Dermis blood vessel endothelial cell (primary cell): ENCODE results near the gene THRA. TPM values are rescaled to one million over a fixed set of nuclear protein-coding genes. Genes with fewer than 3 reads are reported as not detected.

Experiments used
- DNase-seq: peaks from one replicate; pipeline ENCODE4 v3.0.0; 2010
- total RNA-seq: library from RNA; depleted of rRNA; stranded (reverse); fragments of >200 nt; gene quantifications from 2 replicates; pipeline ENCODE4 v1.2.3, GENCODE V29; 2014

THRA gene
- total RNA-seq: 32.5 and 58.2 TPM in 2 replicates

GRCh38 chr17:40062329-40063186 lies at the start of gene THRA:
Gene THRA (plus strand): TSS chr17:40062965. CDS start chr17:40074489, 11,524 bp downstream.
- DNase-seq: peak; percentile 72

GRCh38 chr17:40014375-40014980 lies 48.3 kb upstream of the THRA start:
- peak; percentile 71 for DNase-seq

- DNase-seq: peak; percentile 54
Measured at GRCh38 chr17:40015005-40015997, 47.5 kb upstream of the THRA start, which contains the start of gene CSF3. Gene CSF3 (plus strand): TSS chr17:40015440. CDS start chr17:40015475, 35 bp downstream.

GRCh38 chr17:40015998-40016985 lies 46.5 kb upstream of the THRA start:
- DNase-seq: no peak

GRCh38 chr17:40017422-40018080 lies 45.2 kb upstream of the THRA start:
- no peak for DNase-seq

- peak; percentile 38 for DNase-seq
Measured at GRCh38 chr17:40018211-40019121, 44.3 kb upstream of the THRA start.

GRCh38 chr17:40019140-40019991 lies 43.4 kb upstream of the THRA start:
- DNase-seq: peak; percentile 93

GRCh38 chr17:40020146-40020545 lies 42.6 kb upstream of the THRA start:
- no peak for DNase-seq

GRCh38 chr17:40021451-40021971 lies 41.3 kb upstream of the THRA start:
- peak; percentile 75 for DNase-seq

GRCh38 chr17:40022497-40022896 lies 40.3 kb upstream of the THRA start:
- DNase-seq: no peak

- peak; percentile 26 for DNase-seq
Measured at GRCh38 chr17:40022961-40023541, 39.7 kb upstream of the THRA start.

GRCh38 chr17:40023590-40024292 lies 39.0 kb upstream of the THRA start:
- peak; percentile 89 for DNase-seq

- peak; percentile 60 for DNase-seq
Measured at GRCh38 chr17:40024901-40025300, 37.9 kb upstream of the THRA start.

- no peak for DNase-seq
Measured at GRCh38 chr17:40025559-40025958, 37.2 kb upstream of the THRA start.

- peak; percentile 92 for DNase-seq
Measured at GRCh38 chr17:40025991-40026815, 36.6 kb upstream of the THRA start.
